Kidney epithelial cell (primary cell): ENCODE results near the gene SCN7A. TPM values are rescaled to one million over a fixed set of nuclear protein-coding genes. Genes with fewer than 3 reads are reported as not detected.

Source experiments
- DNase-seq: peaks from one replicate; pipeline ENCODE4 v3.0.0-alpha.2; 2010; ENCODE audit warnings: low read depth
- H3K27me3 ChIP-seq: 2 replicates; pipeline ENCODE4 v1.6.0; 2011; ENCODE audit warnings: low read length; ENCODE audit not compliant: control insufficient read depth, insufficient read depth
- H3K36me3 ChIP-seq: 2 replicates; pipeline ENCODE4 v1.5.1; 2011; ENCODE audit warnings: low read length; ENCODE audit not compliant: control insufficient read depth, insufficient read depth
- H3K4me3 ChIP-seq: 2 replicates; pipeline ENCODE4 v1.5.1; 2011; ENCODE audit warnings: low read depth, mild to moderate bottlenecking, control low read depth, low read length
- CTCF ChIP-seq: IDR thresholded peaks from 2 replicates; pipeline ENCODE4 v1.5.1; 2011; ENCODE audit warnings: mild to moderate bottlenecking, moderate library complexity, low read length, control low read depth, inconsistent platforms; ENCODE audit not compliant: insufficient read depth, poor library complexity, severe bottlenecking
- total RNA-seq: library from RNA; depleted of rRNA; stranded (reverse); fragments of >200 nt; gene quantifications from 2 replicates; pipeline ENCODE4 v1.2.3, GENCODE V29; 2015

Gene SCN7A
- total RNA-seq, 1 donor from 2014 or later = 0.08 TPM

GRCh38 chr2:166376873-166377272 is 117.2 kb downstream of the SCN7A start:
- Histone ChIP-seq H3K4me3 (no peak overlapping the region), H3K27me3 (no peaks in the 10 kb centered on the region), H3K36me3 (no peaks in the 10 kb centered on the region)
- DNase-seq = no peak
- TF ChIP-seq CTCF = no peak

- DNase-seq = no peak
- TF ChIP-seq CTCF = no peak
- peak overlapping the region; percentile 50 for H3K4me3 ChIP-seq
These were observed 117.6 kb downstream of the SCN7A start for GRCh38 chr2:166376488-166376828.

GRCh38 chr2:166375736-166376487 is 118.1 kb downstream of the SCN7A start, which contains the start of gene SCN9A:
TSS of gene SCN9A (minus strand) at chr2:166375944. CDS start at chr2:166311756, 64,188 bp downstream.
- no peak for DNase-seq
- Histone ChIP-seq H3K4me3 (peak within 1 kb of the TSS; percentile 50), H3K27me3 (no peaks in the 10 kb centered on the region), H3K36me3 (no peaks in the 10 kb centered on the region)
- no peak for TF ChIP-seq CTCF

More at GRCh38 chr2:166376488-166376828, 117.6 kb downstream of the SCN7A start:
- H3K36me3 ChIP-seq = no peaks in the 10 kb centered on the region
- H3K27me3 ChIP-seq = no peaks in the 10 kb centered on the region

- TF ChIP-seq CTCF = no peak
- peak overlapping the region; percentile 50 for H3K4me3 ChIP-seq
- no peak for DNase-seq
- H3K36me3 ChIP-seq = no peaks in the 10 kb centered on the region
- no peaks in the 10 kb centered on the region for H3K27me3 ChIP-seq
These were observed 118.8 kb downstream of the SCN7A start for GRCh38 chr2:166375195-166375735.

- no peaks in the 10 kb centered on the region for H3K27me3 ChIP-seq
- DNase-seq = peak; percentile 34
- no peaks in the 10 kb centered on the region for H3K36me3 ChIP-seq
- H3K4me3 ChIP-seq = no peak overlapping the region
- no peak for TF ChIP-seq CTCF
These were observed 120.1 kb downstream of the SCN7A start for GRCh38 chr2:166373951-166374350.
